Renal pelvis (tissue), 12 donors: ENCODE data around the gene ADAMTS10. TPM values are rescaled to one million over a fixed set of nuclear protein-coding genes. Genes with fewer than 3 reads are reported as not detected.
"Not testable (repeated sequence)": the region's sequence is repeated elsewhere in the genome, so short reads cannot be mapped to it uniquely, and the experiment has no call there.

Experiments used
- DNase-seq: peaks from one replicate; pipeline ENCODE4 v3.0.0-alpha.2; 2013
- long read RNA-seq, 16 experiments: transcript quantifications; one replicate each; lab custom pipeline, GENCODE V29; 2026
- polyA plus RNA-seq, 3 donors: library from polyadenylated mRNA; unstranded; fragments of 120-200 nt; gene quantifications; one replicate each; pipeline ENCODE4 v1.2.1, GENCODE V29; 2013; ENCODE audit not compliant: insufficient read length in 3 of 3

The ADAMTS10 gene
- polyA plus RNA-seq = 10 to 100 TPM; 38.5 to 53.8 (median 39.1) TPM
- long read RNA-seq, donor 1 = 0 reads
- long read RNA-seq, donor 2 = 0 reads
- long read RNA-seq, donor 3, partial matches to known transcripts = 0 of 1 reads
- long read RNA-seq, donor 3, other reads (novel, unspliced or antisense) = 0 of 1 reads
- long read RNA-seq, donor 4, partial matches to known transcripts = 0 of 1 reads
- long read RNA-seq, donor 4, other reads (novel, unspliced or antisense) = 0 of 1 reads
- long read RNA-seq, donor 5 = 0 reads
- long read RNA-seq, donor 6 = 0 reads
- long read RNA-seq, donor 7, partial matches to known transcripts = 0 of 1 reads
- long read RNA-seq, donor 7, other reads (novel, unspliced or antisense) = 0 of 1 reads
- long read RNA-seq, donor 8, partial matches to known transcripts = 0 of 1 reads
- long read RNA-seq, donor 8, other reads (novel, unspliced or antisense) = 0 of 1 reads
- long read RNA-seq, donor 9, partial matches to known transcripts = 0 of 1 reads
- long read RNA-seq, donor 9, other reads (novel, unspliced or antisense) = 0 of 1 reads
- long read RNA-seq, donor 10, partial matches to known transcripts = 0 of 2 reads
- long read RNA-seq, donor 10, other reads (novel, unspliced or antisense) = 0 of 2 reads
- long read RNA-seq, donor 11 = 0 reads
- long read RNA-seq, donor 12 = 0 reads
- long read RNA-seq, donor 13, partial matches to known transcripts = 0 of 1 reads
- long read RNA-seq, donor 13, other reads (novel, unspliced or antisense) = 0 of 1 reads
- long read RNA-seq, donor 14 = 0 reads
- long read RNA-seq, donor 15 = 0 reads
- long read RNA-seq, donor 16 = 0 reads

GRCh38 chr19:8610041-8610935 lies at the start of gene ADAMTS10:
Gene ADAMTS10, minus strand, starts transcription at chr19:8610715. Its CDS starts 5,005 bp downstream, at chr19:8605710.
- DNase-seq = peak; percentile 41

DNA sequence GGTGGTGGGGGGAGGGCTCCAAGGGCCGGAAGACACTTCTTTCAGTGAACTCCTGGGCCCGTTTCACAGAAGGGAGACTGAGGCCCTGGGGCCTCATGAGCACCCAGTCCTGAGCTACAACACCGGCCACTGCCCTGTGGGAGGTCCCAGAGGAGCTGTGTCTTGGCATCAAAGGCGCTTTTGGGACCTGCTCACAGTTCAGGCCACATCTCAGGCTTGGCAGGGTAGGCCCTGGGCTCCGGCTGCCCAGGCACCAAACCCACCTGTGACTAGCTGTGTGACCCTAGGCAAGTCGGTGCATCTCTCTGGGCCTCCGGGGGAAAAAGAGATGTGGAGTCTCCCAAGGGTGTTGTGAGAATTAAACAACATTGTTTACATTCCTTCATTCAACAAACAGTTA lies 49.4 kb upstream of the ADAMTS10 start:
- no peak for DNase-seq

GRCh38 chr19:8657869-8658268 lies 47.4 kb upstream of the ADAMTS10 start:
- DNase-seq = no peak

DNA sequence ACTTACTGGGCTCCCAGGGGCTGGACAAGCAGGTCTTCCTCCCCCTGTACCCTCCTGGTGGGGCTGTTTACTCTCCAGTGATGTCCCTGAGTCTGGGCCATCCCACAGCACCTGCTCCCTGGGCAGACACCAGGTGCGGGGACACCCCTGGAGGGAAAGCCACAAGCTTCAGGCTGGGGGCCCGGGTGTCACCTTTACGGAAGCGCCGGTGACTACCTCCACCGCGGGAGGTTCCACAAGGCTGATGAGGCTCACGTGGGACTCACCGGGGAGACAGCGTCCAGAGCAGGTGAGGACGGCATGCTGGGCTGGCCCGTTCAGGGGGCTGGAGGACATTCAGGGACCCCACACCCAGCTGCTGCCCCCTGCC lies 44.8 kb upstream of the ADAMTS10 start:
- no peak for DNase-seq

DNA sequence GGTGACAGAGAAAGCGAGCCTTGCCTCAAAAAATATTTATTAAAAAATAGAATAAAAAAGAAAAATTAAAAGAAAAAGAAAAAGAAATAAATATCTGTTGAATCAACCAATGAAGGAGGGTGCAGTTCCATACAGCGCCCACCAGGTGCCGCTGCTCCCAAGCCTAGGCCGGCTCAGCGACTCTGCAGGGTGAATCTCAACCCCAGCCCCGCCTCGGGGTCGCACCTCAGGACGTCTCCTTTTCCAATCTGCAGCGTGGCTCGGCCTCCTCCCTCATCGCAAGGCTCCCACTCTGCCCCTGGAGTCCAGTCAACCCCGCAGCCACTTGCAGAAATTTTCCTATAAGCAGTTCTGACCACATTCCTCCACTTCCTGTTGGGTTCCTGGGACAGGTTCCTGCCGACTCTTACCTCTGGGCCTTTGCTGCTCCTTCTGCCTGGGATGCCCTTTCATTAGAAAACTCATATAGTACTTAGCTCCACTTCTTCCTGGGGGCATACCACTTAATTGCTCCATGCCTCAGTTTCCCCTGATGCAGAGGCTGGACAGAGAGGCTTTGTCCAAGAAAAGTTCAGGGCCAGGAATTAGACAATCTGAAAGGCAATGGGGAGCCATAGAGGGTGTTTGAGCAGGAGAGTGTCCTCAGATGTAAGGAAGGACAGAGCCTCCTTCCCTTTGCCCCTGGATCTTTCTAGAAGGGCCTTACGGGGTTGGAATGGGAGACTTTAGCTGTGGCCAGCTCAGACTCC lies 44.2 kb upstream of the ADAMTS10 start:
- DNase-seq = peak; percentile 33

DNA sequence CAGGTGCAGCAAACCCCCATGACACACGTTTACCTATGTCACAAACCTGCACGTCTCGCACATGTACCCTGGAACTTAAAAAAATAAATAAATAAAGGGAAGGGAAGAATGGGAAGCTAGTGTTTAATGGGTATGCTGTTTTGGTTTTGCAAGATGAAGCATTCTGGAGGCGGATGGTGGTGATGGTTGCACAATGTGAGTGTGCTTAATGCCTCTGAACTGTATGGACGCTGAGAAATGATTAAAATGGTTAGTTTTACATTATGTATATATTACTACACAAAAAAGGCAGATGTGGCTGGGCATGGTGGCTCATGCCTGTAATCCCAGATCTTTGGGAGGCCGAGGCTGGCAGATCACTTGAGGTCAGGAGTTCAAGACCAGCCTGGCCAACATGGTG lies 37.7 kb upstream of the ADAMTS10 start:
- no peak for DNase-seq

DNA sequence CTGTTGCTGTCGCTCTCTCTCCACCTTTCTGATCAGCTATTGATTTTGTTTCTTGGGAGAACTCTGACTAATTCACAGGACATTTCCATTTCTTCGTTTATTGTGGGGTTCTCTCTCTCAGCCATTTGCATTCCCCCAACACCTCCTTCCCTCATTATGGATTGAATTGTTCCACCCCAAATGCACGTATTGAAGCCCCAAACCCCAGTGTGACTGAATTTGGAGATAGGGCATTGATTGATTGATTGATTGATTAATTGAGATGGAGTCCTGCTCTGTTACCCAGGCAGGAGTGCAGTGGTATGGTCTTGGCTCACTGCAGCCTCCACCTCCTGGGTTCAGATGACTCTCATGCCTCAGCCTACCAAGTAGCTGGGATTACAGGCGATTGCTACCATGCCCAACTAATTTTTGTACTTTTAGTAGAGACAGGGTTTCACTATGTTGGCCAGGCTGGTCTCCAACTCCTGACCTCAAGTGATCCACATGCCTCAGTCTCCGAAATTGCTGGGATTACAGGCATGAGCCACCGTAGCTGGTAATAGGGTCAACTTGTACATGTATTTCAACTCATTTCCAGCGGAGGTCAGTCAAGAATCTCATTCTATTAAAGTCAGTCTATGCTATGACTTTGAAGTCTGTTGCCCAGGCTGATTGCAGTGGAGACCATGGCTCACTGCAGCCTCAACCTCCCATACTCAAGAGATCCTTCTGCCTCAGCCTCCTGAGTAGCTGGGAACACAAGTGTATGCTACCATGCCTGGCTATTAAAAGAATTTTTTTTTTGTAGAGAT lies 33.5 kb upstream of the ADAMTS10 start:
- no peak for DNase-seq

- no peak for DNase-seq
These were observed 32.0 kb upstream of the ADAMTS10 start for GRCh38 chr19:8642561-8642960.

DNA sequence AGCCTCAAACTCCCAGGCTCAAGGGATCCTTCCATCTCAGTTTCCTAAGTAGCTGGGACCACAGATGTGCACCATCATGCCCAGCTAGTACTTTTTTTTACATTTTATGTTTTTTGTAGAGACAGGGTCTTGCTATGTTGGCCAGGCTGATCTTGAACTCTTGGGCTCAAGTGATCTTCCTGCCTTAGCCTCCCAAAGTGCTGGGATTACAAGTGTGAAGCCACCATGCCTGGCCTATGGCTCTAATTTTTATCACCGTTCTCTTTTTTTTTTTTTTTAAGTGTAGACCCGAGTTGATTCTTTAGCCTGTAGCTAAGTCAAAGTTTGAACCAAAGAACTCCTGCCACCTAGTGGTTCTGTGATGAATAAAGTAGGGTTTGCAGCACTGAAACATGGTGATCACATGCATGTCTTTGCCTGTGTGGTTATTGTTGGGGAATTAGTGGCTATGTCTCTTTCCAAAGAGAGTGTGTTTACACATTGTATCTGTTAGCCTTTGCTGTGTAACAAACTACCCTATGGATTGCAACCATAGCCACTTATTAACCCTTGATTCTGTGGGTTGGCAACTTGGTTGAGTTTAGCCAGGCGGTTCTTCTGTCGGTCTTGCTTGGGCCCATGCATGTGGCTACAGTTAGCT lies 31.5 kb upstream of the ADAMTS10 start:
- DNase-seq = peak; percentile 47

GRCh38 chr19:8641221-8641907 lies 30.8 kb upstream of the ADAMTS10 start:
- no peak for DNase-seq

GRCh38 chr19:8640402-8641004 lies 30.0 kb upstream of the ADAMTS10 start:
- no peak for DNase-seq

GRCh38 chr19:8639821-8640401 lies 29.4 kb upstream of the ADAMTS10 start:
- no peak for DNase-seq

DNA sequence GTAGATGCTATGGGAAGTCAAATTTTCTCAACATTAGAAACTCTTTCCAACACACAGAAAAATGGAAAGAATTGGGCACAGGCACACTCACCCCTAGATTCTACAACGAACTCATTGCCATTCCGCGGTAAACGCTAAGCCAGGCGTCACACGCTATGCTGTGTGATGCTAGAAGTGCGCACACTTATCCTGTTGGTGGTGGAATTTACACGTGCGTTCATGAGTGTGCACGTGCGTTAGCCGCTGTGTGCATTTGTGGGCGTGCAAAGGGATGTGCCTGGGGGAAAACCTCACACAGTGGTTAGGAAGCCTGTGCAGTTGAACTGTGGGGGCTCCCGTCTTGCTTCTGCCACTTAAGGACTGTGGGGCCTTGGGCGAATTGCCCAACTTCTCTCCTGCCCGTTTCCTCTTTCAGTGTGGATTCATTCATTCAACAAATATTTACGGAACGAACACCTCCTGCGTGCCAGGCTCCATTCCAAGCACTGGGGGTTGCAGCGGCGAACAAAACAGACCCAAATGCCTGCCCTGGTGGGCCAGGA lies 27.6 kb upstream of the ADAMTS10 start:
- DNase-seq = no peak

DNA sequence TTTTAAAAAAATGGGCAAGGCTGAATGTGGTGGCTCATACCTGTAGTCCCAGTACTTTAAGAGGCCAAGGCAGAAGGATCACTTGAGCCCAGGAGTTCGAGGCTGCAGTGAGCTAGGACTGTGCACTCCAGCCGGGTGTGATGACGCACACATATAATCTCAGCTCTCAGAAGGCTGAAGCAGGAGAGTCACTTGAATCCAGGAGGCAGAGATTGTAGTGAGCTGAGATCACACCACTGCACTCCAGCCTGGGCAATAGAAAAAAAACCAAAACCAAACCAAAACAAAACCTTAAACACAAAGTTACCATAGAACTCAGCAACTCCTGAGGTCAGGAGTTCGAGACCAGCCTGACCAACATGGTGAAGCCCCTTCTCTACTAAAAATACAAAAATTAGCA lies 26.6 kb upstream of the ADAMTS10 start:
- DNase-seq = not testable (repeated sequence)

DNA sequence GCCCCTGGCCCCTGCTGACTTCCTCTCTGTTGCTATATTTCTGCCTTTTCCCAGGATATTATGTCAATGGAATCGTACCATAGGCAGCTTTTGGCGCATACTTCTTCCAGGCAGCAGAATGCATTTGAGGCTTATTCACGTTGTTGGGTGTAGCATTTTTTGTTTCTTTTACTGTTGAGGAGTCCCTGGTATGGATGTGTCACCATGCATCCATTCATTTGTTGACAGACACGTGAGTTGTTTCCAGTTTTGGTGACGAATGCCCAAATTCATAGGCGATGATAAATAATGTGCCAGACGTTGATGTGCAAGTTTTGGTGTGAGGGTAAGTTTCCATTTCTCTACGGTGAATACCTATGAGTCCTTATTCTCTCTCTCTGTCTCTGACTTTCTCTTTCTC lies 24.9 kb upstream of the ADAMTS10 start:
- no peak for DNase-seq

DNA sequence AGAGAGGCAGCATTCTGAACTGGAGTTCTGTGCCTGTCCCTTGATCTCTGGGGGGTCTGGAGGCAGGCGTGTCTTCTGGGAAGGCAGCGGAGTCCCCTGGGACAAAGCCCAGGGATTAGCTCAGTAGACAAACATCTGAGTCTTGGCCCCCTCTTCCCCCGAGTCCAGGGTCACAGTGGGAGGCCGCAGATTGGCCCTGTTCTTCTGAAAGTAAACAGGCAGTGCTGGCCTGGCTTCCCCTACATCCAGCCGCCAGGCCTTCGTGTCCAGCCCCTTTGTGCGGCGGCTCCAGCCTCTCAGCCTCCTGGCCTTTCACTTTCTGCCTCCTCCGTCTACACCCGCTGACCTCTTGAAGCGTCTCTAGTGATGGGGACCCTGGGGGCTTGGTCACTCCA lies 20.9 kb upstream of the ADAMTS10 start:
- no peak for DNase-seq

DNA sequence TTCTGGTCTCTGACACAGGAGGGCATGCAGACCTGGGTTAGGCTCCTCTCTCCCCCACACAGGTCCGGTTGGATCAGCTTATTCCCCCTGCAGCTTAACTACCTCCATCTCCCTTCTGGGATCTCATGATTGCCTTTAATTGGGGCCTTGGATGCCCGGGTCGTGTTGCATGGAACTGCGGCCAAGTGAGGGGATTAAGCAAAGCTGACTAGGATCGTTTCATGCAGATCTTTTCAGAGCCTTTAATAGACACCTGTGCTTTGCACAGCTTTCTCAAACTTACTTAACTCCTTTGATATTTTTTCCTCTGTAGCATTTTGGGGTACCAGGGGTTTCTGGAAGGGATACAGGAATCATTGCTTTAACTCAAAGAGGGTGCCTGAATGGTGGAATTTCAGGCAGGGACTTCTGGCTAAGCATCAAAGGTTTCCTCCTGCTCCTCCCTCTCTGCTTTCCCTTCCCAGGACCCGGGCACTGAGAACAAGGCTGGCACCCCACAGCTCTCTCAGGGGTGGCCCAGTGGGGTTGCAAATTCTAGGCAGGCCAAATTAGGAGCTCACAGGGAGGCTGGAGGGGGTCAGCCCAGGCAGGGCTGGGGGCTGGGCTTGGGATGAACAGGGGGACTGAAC lies 20.4 kb upstream of the ADAMTS10 start:
- DNase-seq = no peak
